SK-N-MC (cell line): ENCODE measurements around the gene LRRN1.

Source experiments
- EZH2 ChIP-seq: fragments of 200-600 bp; sonication (generic); IDR thresholded peaks from one replicate; pipeline ENCODE4 v1.6.1; 2017; ENCODE audit warnings: antibody characterized with exemption
- FOXP2 ChIP-seq: optimal IDR thresholded peaks from 2 replicates; pipeline ENCODE3; 2011; ENCODE audit warnings: mild to moderate bottlenecking, moderate library complexity; ENCODE audit not compliant: insufficient read depth; ENCODE audit errors: extremely low read length, control extremely low read depth
- POLR2AphosphoS5 ChIP-seq: IDR thresholded peaks from 2 replicates; pipeline ENCODE4 v1.6.1; 2012; ENCODE audit warnings: mild to moderate bottlenecking, low read depth, low read length, borderline replicate concordance

DNA sequence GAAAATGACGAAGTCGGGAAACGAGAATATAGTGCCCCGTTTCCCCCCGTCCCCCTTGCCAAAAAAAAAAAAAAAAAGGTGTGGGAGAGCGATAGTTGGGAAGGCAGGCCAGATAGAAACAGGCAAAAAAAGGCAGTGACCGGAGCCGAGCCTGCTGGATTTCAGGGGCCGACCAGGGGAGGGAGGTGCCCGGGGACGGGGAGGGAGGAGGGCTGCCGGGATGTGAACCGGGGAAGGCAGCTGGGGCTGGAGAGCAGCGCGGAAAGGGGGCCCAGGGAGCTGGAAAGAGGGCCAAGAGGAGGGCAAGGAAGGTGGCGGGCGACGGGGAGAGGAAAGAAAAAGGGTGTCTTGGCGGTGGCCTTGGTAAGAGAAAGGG lies 837 bp downstream of the LRRN1 start:
- TF ChIP-seq EZH2 (no peak), POLR2AphosphoS5 (no peak), FOXP2 (no peak)
